ENCODE data around the gene RANBP6.
"Not testable (repeated sequence)": the region's sequence is repeated elsewhere in the genome, so short reads cannot be mapped to it uniquely, and the experiment has no call there.

The RANBP6 gene

DNA sequence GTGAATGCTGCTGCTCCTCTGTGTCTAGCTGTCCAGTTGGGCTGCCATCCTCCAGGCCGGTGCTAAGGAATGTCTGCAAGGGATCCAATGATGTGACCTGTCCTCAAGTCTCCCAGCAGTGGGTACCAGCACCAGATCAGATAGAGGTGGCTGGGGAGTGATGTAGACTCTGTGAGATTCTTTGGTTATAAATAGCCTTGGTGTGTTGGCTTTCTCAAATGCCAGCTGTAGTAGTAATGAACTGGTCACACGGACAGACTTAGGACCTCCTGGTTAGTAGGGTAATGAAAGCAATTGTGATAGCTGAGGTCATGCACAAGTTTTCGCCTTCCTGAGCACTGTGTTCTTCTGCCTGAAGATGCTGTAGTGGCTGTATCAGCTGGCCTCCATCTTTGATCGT lies 29.9 kb upstream of the RANBP6 start:
- H3K4me1 ChIP-seq (ENCODE audit: control insufficient read depth, insufficient read depth, low read length), result no peaks in the 10 kb centered on the region
- peaks cover 4 to 7% of the 10 kb centered on the region in 2 donors for H3K27me3 ChIP-seq (ENCODE audit: control insufficient read depth in 1 of 2, insufficient read depth in 2 of 2, low read length in 2 of 2)
- H3K27ac ChIP-seq (ENCODE audit: low read length), result no peak overlapping the region
- H3K36me3 ChIP-seq (ENCODE audit: control insufficient read depth in 2 of 2, insufficient read depth in 2 of 2, low read length in 2 of 2), result no peaks in the 10 kb centered on the region
- no peak overlapping the region for H3K9ac ChIP-seq (ENCODE audit: low read length in 2 of 2)
- H3K9me3 ChIP-seq (ENCODE audit: control insufficient read depth in 2 of 2, low read length in 2 of 2), result no peaks in the 10 kb centered on the region
- H3K4me3 ChIP-seq (ENCODE audit: low read length in 2 of 2), result no peak overlapping the region

DNA sequence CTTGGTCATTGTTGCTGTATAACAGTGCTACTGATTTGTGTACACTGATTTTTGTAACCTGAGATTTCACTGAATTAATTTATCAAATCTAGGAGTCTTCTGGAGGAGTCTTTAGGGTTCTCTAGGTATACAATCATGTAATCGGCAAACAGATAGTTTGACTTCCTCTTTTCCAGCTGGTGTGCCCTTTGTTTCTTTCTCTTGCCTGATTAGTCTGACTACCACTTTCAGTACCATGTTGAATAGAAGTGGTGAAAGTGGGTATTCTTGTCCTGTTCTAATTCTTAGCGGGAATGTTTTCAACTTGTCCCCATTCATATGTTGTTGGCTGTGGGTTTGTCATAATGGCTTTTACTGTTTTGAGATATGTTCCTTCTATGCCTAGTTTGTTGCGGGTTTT lies 24.7 kb upstream of the RANBP6 start:
- Histone ChIP-seq H3K27ac (ENCODE audit: low read length) (no peak overlapping the region), H3K9me3 (ENCODE audit: control insufficient read depth in 2 of 2, low read length in 2 of 2) (no peaks in the 10 kb centered on the region), H3K9ac (ENCODE audit: low read length in 2 of 2) (no peak overlapping the region), H3K36me3 (ENCODE audit: control insufficient read depth in 2 of 2, insufficient read depth in 2 of 2, low read length in 2 of 2) (no peaks in the 10 kb centered on the region), H3K4me3 (ENCODE audit: low read length in 2 of 2) (no peak overlapping the region), H3K27me3 (ENCODE audit: control insufficient read depth in 1 of 2, insufficient read depth in 2 of 2, low read length in 2 of 2) (no peaks in the 10 kb centered on the region), H3K4me1 (ENCODE audit: control insufficient read depth, insufficient read depth, low read length) (no peaks in the 10 kb centered on the region)

DNA sequence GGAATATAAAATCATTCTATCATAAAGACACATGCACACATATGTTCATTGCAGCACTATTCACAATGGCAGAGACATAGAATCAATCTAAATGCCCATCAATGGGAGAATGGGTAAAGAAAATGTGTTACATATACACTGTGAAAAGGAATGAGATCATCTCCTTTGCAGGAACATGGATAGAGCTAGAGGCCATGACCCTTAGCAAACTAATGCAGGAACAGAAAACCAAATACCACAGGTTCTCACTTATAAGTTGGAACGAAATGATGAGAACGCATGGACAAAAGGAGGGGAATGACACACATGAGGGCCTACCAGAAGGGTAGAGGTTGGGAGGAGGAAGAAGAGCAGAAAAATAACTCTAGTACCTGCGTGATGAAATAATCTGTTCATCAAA lies 21.0 kb upstream of the RANBP6 start:
- no peaks in the 10 kb centered on the region for H3K9me3 ChIP-seq (ENCODE audit: control insufficient read depth in 2 of 2, low read length in 2 of 2)
- no peak overlapping the region for H3K9ac ChIP-seq (ENCODE audit: low read length in 2 of 2)
- peaks cover 0 to 4% of the 10 kb centered on the region in 2 donors for H3K27me3 ChIP-seq (ENCODE audit: control insufficient read depth in 1 of 2, insufficient read depth in 2 of 2, low read length in 2 of 2)
- no peak overlapping the region for H3K27ac ChIP-seq (ENCODE audit: low read length)
- H3K36me3 ChIP-seq (ENCODE audit: control insufficient read depth in 2 of 2, insufficient read depth in 2 of 2, low read length in 2 of 2), result no peaks in the 10 kb centered on the region
- H3K4me3 ChIP-seq (ENCODE audit: low read length in 2 of 2), result no peak overlapping the region
- H3K4me1 ChIP-seq (ENCODE audit: control insufficient read depth, insufficient read depth, low read length), result no peaks in the 10 kb centered on the region

DNA sequence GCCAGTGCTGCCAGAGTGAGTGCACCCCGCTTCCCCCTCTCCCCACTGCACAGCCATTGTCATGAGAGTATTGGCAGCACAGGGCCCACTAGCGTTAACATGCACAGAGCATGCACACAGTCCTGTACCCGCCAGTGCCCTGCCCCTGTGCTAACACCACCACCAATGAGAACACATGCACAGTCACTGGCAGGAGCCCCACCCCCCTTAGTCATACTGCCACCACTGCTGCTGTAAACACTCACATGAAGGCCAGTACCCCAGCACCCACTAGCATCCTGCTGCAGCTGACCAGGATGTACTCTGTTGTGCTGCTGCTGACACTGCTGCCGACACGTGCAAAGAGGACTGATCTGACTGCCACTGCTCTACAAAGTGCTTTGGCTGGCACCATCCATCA lies 19.5 kb upstream of the RANBP6 start:
- Histone ChIP-seq H3K9me3 (ENCODE audit: control insufficient read depth in 2 of 2, low read length in 2 of 2) (no peaks in the 10 kb centered on the region), H3K4me1 (ENCODE audit: control insufficient read depth, insufficient read depth, low read length) (no peaks in the 10 kb centered on the region), H3K36me3 (ENCODE audit: control insufficient read depth in 2 of 2, insufficient read depth in 2 of 2, low read length in 2 of 2) (no peaks in the 10 kb centered on the region), H3K4me3 (ENCODE audit: low read length in 2 of 2) (no peak overlapping the region), H3K27ac (ENCODE audit: low read length) (no peak overlapping the region), H3K27me3 (ENCODE audit: control insufficient read depth in 1 of 2, insufficient read depth in 2 of 2, low read length in 2 of 2) (peaks cover 0 to 4% of the 10 kb centered on the region in 2 donors), H3K9ac (ENCODE audit: low read length in 2 of 2) (no peak overlapping the region)

DNA sequence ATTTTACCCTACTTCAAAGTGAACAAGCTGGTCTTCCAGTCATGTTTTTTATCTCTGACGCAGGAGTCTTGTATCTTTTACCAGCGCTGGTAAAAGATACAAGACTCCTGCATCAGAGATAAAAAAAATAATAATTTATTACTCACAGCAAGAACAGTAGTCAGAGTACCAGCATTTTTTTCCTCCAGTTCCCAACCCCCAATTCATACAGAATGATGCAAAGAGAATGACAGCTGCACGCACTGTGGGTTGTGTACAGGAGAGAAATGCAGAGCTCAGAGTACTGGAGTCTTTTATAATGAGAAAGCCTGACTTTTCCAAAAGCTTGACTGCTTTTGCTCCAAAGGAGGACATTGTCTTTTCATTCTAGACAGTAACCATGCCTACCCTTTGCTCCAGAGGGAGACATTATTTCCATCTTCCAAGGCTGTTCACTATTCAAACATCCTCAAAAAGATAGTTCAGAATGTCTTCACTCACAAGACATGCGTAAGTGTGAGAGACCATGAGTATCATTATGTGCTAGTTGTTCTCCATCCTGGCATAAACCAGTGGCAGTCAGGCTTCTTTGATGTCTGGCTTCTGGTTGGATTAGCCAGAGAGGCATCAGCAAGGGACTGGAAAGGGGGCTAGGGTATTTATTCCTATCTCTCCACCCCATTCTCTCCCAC lies 14.3 kb upstream of the RANBP6 start:
- Histone ChIP-seq H3K4me3 (ENCODE audit: low read length in 2 of 2) (no peak overlapping the region), H3K9me3 (ENCODE audit: control insufficient read depth in 2 of 2, low read length in 2 of 2) (no peaks in the 10 kb centered on the region), H3K9ac (ENCODE audit: low read length in 2 of 2) (no peak overlapping the region), H3K4me1 (ENCODE audit: control insufficient read depth, insufficient read depth, low read length) (no peaks in the 10 kb centered on the region), H3K27me3 (ENCODE audit: control insufficient read depth in 1 of 2, insufficient read depth in 2 of 2, low read length in 2 of 2) (peaks cover 0 to 6% of the 10 kb centered on the region in 2 donors), H3K36me3 (ENCODE audit: control insufficient read depth in 2 of 2, insufficient read depth in 2 of 2, low read length in 2 of 2) (no peaks in the 10 kb centered on the region), H3K27ac (ENCODE audit: low read length) (no peak overlapping the region)

DNA sequence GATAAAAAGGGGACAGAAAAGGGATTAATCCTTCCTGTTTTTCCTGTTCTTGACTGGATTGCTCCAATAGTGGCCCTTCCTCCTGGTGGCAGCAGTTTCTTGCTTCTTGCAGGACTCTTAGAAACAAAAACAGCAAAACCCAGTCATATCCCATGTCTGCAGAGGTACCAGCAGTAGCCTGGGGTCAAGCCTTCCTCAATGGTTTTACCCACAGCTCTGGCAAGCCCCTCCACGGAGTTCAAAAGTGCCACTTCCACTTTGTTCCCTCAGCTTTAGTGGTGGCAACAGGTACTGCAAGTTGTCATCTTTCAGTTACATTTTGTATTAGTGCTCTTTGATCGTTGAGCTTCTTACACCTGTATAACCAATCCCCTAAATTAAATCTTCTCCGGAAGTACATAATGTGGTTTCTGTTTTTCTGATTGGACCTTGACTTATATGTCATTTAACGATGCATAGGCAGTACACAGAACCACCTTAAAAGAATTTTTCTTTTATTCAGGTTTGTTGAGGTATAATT lies 8.7 kb upstream of the RANBP6 start:
- Histone ChIP-seq H3K9me3 (ENCODE audit: control insufficient read depth in 2 of 2, low read length in 2 of 2) (no peaks in the 10 kb centered on the region), H3K4me1 (ENCODE audit: control insufficient read depth, insufficient read depth, low read length) (no peaks in the 10 kb centered on the region), H3K27me3 (ENCODE audit: control insufficient read depth in 1 of 2, insufficient read depth in 2 of 2, low read length in 2 of 2) (no peaks in the 10 kb centered on the region), H3K4me3 (ENCODE audit: low read length in 2 of 2) (no peak overlapping the region), H3K36me3 (ENCODE audit: control insufficient read depth in 2 of 2, insufficient read depth in 2 of 2, low read length in 2 of 2) (no peaks in the 10 kb centered on the region), H3K9ac (ENCODE audit: low read length in 2 of 2) (no peak overlapping the region), H3K27ac (ENCODE audit: low read length) (no peak overlapping the region)

DNA sequence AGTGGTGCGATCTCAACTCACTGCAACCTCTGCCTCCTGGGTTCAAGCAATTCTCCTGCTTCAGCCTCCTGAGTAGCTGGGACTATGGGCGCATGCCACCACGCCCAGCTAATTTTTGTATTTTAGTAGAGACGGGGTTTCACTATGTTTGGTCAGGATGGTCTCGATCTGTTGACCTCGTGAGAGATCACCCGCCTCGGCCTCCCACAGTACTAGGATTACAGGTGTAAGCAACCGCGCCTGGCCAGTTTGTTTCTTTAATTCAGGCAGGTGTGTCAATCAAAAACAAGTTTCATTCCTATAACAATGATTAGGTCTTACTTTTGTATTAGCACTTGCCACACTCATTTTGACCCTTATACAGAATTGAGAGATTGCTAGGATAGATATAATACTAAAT lies 1.6 kb upstream of the RANBP6 start:
- H3K4me3 ChIP-seq (ENCODE audit: low read length in 2 of 2); H3K9ac ChIP-seq (ENCODE audit: low read length in 2 of 2); H3K9me3 ChIP-seq (ENCODE audit: control insufficient read depth in 2 of 2, low read length in 2 of 2): not testable (repeated sequence)

DNA sequence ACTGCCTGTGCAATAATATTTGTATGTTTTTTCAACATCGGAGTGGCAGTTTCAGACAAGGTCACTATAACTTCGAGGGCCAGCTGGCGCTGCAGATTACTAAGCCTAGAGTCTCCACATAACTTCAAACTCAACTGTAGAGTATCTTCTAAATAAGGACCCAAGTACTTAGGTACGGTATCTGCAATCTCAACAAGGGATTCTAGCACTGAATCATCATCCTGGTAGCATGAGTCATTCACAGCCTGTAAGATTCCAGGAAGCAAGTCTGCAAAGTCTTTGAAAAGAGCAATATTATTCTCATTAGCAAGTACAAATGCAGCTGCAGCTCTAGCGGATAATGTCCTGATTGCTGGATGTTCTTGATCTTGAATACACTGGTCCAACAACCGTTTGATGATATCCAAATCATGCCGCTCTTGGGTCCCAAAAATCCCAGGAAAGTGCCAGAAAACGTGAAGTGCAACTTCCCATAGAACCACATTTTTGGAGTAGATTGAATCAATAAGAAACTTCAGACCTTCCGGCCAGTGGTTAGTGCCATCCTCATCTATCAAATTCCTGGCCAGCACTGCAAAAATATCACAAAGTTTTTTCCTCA lies 654 bp downstream of the RANBP6 start:
- Histone ChIP-seq H3K27me3 (ENCODE audit: control insufficient read depth in 1 of 2, insufficient read depth in 2 of 2, low read length in 2 of 2) (no peaks in the 10 kb centered on the region), H3K36me3 (ENCODE audit: control insufficient read depth in 2 of 2, insufficient read depth in 2 of 2, low read length in 2 of 2) (peaks cover 3 to 4% of the 10 kb centered on the region in 2 donors), H3K4me3 (ENCODE audit: low read length in 2 of 2) (peak overlapping the region; percentile 95 to 96), H3K4me1 (ENCODE audit: control insufficient read depth, insufficient read depth, low read length) (peaks cover 11% of the 10 kb centered on the region), H3K9ac (ENCODE audit: low read length in 2 of 2) (peak overlapping the region; percentile 85 to 94), H3K27ac (ENCODE audit: low read length) (peak overlapping the region; percentile 66), H3K9me3 (ENCODE audit: control insufficient read depth in 2 of 2, low read length in 2 of 2) (no peaks in the 10 kb centered on the region)

More for the DNA sequence above, 1.6 kb upstream of the RANBP6 start:
- not testable (repeated sequence) for H3K27ac ChIP-seq (ENCODE audit: low read length); H3K27me3 ChIP-seq (ENCODE audit: control insufficient read depth in 1 of 2, insufficient read depth in 2 of 2, low read length in 2 of 2); H3K36me3 ChIP-seq (ENCODE audit: control insufficient read depth in 2 of 2, insufficient read depth in 2 of 2, low read length in 2 of 2)
- peaks cover 11% of the 10 kb centered on the region for H3K4me1 ChIP-seq (ENCODE audit: control insufficient read depth, insufficient read depth, low read length)

DNA sequence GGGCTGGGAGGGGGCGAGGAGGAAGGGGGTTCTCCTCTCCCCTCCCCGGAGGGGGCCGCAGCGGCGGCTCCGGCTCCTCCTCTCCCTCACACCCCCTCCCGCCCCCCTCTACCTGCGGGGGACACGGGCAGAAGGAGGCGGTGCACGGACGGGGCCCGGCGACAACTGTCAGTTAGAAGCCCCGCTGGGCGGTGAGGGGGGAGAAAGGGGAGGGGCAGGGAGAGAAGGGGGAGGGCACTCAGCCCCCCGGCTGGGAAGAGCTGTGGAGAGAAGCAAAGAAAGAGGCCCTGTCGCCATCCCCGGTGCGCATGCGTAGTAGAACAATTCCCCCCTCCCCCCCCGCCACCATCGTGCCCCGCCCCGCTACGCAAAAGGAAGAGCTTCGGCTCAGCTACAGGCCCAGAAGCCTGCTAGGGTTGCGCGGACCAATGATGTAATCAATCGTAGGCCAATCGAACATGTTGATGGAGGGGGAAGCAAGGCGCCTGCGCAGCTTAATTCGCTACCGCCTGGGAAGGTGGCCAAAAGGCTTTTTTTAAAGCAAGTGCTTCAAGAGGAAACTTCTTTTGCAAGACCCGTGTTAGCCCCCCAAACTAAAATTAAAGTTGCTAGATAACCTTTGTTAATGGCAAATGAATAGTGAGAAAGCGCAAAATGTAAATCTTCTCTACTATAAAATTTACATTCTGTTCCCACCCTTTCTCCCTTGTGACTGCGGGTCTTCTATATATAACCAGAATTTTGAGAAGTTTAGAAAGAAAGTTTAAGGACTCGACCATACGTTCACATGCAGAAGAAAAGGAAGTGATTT lies 7.0 kb downstream of the RANBP6 start:
- Histone ChIP-seq H3K36me3 (ENCODE audit: control insufficient read depth in 2 of 2, insufficient read depth in 2 of 2, low read length in 2 of 2) (peaks cover 2 to 3% of the 10 kb centered on the region in 2 donors), H3K27ac (ENCODE audit: low read length) (peak overlapping the region; percentile 84), H3K4me1 (ENCODE audit: control insufficient read depth, insufficient read depth, low read length) (peaks cover 11% of the 10 kb centered on the region), H3K27me3 (ENCODE audit: control insufficient read depth in 1 of 2, insufficient read depth in 2 of 2, low read length in 2 of 2) (no peaks in the 10 kb centered on the region), H3K9ac (ENCODE audit: low read length in 2 of 2) (peak overlapping the region; percentile 71 to 84), H3K9me3 (ENCODE audit: control insufficient read depth in 2 of 2, low read length in 2 of 2) (no peaks in the 10 kb centered on the region), H3K4me3 (ENCODE audit: low read length in 2 of 2) (peak overlapping the region; percentile 83 to 84)

DNA sequence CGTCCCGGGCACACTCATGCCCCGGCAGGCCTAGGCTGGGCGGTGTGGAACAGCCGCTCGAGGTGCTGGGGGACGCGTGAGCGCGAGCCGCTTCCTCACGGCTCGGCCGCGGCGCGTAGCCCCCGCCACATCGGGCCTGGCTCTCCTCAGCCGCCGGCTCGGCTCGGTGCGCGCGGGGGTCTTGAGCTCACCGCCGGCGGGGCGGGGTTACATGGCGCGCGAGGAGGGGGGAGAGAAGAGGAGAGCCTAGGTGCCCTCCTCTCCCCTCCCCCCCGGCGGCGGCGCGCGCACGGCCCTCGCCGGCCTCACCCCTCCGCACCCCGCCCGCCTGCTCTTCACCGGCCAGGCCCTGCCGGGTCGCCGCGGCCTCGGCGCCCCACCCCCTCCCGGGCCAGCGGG lies 7.7 kb downstream of the RANBP6 start:
- H3K9ac ChIP-seq (ENCODE audit: low read length in 2 of 2), result peak overlapping the region; percentile 60 to 84
- H3K36me3 ChIP-seq (ENCODE audit: control insufficient read depth in 2 of 2, insufficient read depth in 2 of 2, low read length in 2 of 2), result peaks cover 2% of the 10 kb centered on the region in 2 donors
- no peaks in the 10 kb centered on the region for H3K9me3 ChIP-seq (ENCODE audit: control insufficient read depth in 2 of 2, low read length in 2 of 2)
- peak overlapping the region; percentile 84 for H3K27ac ChIP-seq (ENCODE audit: low read length)
- H3K4me3 ChIP-seq (ENCODE audit: low read length in 2 of 2), result peak overlapping the region; percentile 83 to 84
- H3K4me1 ChIP-seq (ENCODE audit: control insufficient read depth, insufficient read depth, low read length), result peaks cover 11% of the 10 kb centered on the region
- H3K27me3 ChIP-seq (ENCODE audit: control insufficient read depth in 1 of 2, insufficient read depth in 2 of 2, low read length in 2 of 2), result no peaks in the 10 kb centered on the region

Data from stomach smooth muscle (tissue), 2 donors.